HL-60 (cell line): ENCODE measurements around the gene TBC1D22A.

Experiments used
- DNase-seq, 2 experiments: peaks; one replicate each; pipeline ENCODE4 v3.0.0-alpha.2; 2010 to 2020; ENCODE audit warnings: low read depth in 1 of 2, low spot score in 1 of 2
- H3K27ac ChIP-seq: fragments of 250-450 bp; sonication (Bioruptor Pico); replicated peaks from 2 replicates; pipeline ENCODE4 v1.5.1; 2020; ENCODE audit warnings: mild to moderate bottlenecking, moderate library complexity
- H3K27me3 ChIP-seq: fragments of 250-450 bp; sonication (Bioruptor Pico); 2 replicates; pipeline ENCODE4 v1.5.1; 2021; ENCODE audit warnings: mild to moderate bottlenecking, moderate library complexity; ENCODE audit not compliant: insufficient read depth, poor library complexity, severe bottlenecking
- H3K4me3 ChIP-seq: replicated peaks from 2 replicates; pipeline ENCODE4 v1.5.1; 2011; ENCODE audit warnings: mild to moderate bottlenecking, control low read depth, low read length; ENCODE audit not compliant: insufficient read depth
- GABPA ChIP-seq: IDR thresholded peaks from 2 replicates; pipeline ENCODE4 v1.6.1; 2012; ENCODE audit warnings: low read depth
- POLR2AphosphoS5 ChIP-seq: IDR thresholded peaks from 2 replicates; pipeline ENCODE4 v1.6.1; 2012; ENCODE audit warnings: low read depth
- SPI1 ChIP-seq: IDR thresholded peaks from 2 replicates; pipeline ENCODE4 v1.6.1; 2012; ENCODE audit warnings: low read depth, mild to moderate bottlenecking, borderline replicate concordance
- TF ChIP-seq, protein P1 (sequence below): IDR thresholded peaks from one replicate; pipeline ENCODE4 v1.5.1; 2011; ENCODE audit warnings: low read length, control low read depth, inconsistent platforms; ENCODE audit not compliant: insufficient read depth
- TF ChIP-seq, protein P2 (sequence below): IDR thresholded peaks from 2 replicates; pipeline ENCODE4 v1.6.1; 2012; ENCODE audit warnings: low read depth; ENCODE audit not compliant: insufficient replicate concordance

TBC1D22A gene

DNA sequence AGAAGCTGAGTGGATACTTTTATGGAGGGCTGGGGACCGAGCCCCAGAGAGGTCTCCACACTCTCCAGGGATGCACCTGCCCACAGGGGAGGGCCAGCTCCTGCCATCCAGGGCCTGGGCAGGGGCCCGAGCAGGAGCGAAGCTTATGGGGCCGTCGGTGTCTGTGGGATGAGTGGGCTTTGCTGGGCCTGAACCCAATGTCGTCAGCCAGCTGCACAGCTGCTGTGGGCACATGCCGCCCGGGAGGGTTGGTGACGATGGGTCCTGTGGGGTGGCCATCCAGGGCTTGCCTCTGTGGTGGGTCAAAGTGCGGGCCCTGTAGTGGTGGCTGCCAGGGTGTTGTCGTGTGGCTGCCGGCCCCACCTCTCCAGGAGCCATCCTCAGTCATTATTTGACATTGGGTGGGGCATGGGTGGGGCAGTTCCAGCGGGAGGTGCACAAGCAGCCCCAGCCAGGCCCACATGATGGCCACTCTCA lies 447.1 kb downstream of the TBC1D22A start:
- no peak for TF ChIP-seq SPI1
- TF ChIP-seq, protein P1, sequence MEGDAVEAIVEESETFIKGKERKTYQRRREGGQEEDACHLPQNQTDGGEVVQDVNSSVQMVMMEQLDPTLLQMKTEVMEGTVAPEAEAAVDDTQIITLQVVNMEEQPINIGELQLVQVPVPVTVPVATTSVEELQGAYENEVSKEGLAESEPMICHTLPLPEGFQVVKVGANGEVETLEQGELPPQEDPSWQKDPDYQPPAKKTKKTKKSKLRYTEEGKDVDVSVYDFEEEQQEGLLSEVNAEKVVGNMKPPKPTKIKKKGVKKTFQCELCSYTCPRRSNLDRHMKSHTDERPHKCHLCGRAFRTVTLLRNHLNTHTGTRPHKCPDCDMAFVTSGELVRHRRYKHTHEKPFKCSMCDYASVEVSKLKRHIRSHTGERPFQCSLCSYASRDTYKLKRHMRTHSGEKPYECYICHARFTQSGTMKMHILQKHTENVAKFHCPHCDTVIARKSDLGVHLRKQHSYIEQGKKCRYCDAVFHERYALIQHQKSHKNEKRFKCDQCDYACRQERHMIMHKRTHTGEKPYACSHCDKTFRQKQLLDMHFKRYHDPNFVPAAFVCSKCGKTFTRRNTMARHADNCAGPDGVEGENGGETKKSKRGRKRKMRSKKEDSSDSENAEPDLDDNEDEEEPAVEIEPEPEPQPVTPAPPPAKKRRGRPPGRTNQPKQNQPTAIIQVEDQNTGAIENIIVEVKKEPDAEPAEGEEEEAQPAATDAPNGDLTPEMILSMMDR, result no peak
- no peak for TF ChIP-seq POLR2AphosphoS5
- TF ChIP-seq, protein P2, sequence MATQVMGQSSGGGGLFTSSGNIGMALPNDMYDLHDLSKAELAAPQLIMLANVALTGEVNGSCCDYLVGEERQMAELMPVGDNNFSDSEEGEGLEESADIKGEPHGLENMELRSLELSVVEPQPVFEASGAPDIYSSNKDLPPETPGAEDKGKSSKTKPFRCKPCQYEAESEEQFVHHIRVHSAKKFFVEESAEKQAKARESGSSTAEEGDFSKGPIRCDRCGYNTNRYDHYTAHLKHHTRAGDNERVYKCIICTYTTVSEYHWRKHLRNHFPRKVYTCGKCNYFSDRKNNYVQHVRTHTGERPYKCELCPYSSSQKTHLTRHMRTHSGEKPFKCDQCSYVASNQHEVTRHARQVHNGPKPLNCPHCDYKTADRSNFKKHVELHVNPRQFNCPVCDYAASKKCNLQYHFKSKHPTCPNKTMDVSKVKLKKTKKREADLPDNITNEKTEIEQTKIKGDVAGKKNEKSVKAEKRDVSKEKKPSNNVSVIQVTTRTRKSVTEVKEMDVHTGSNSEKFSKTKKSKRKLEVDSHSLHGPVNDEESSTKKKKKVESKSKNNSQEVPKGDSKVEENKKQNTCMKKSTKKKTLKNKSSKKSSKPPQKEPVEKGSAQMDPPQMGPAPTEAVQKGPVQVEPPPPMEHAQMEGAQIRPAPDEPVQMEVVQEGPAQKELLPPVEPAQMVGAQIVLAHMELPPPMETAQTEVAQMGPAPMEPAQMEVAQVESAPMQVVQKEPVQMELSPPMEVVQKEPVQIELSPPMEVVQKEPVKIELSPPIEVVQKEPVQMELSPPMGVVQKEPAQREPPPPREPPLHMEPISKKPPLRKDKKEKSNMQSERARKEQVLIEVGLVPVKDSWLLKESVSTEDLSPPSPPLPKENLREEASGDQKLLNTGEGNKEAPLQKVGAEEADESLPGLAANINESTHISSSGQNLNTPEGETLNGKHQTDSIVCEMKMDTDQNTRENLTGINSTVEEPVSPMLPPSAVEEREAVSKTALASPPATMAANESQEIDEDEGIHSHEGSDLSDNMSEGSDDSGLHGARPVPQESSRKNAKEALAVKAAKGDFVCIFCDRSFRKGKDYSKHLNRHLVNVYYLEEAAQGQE, result no peak
- TF ChIP-seq GABPA, result no peak

DNA sequence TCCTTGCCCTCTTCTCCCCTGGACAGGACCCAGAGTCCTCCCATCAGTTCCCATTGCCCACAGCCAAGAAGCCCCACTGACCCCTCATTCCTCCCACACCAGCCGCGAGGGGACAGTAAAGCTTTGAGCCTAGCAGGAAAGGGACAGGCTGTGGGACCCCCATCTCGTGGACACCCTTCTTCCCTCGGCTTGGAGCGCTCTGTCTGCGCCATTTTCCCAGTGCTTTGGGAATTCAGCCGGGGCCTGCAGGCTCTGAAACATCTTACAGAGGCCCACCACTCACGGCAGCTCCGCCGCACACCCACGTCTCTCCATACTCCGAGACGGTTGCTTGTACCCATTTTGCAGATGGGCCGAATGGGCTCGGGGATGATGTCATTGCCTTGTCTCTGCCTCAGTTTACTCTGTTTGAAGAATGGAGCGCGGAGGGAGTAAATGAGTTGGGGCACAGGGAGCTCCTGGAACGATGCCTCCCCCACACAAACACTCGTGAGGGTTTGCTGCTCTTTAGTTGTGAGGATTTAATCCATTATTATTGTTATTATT lies 447.7 kb downstream of the TBC1D22A start:
- Histone ChIP-seq H3K27ac (no peak overlapping the region), H3K4me3 (no peak overlapping the region), H3K27me3 (no peaks in the 10 kb centered on the region)
- TF ChIP-seq SPI1 (no peak), GABPA (no peak)
- no peak for DNase-seq

More for the DNA sequence above, 447.1 kb downstream of the TBC1D22A start:
- H3K27me3 ChIP-seq, result no peaks in the 10 kb centered on the region
- no peak overlapping the region for H3K27ac ChIP-seq
- DNase-seq, result no peak
- H3K4me3 ChIP-seq, result no peak overlapping the region

DNA sequence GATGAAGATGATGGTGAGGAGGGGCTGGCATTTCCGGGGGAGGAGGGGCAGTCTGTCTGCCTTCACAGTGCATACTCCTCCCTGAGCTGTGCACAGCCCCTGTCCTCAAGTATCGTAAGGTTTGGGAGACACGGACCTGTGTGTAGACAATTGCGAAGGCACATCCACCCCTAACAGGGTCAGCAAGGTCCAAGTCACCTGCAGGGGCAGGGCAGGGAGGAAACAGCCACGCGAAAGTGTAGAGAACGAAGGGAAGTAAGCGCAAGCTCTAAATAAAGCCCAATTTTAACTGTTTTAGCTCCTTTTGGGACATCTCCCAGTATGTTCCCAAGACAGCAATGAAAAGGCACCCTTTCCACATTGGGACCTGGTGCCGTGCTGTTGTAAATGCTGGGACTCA lies 448.2 kb downstream of the TBC1D22A start:
- no peak for DNase-seq
- TF ChIP-seq, protein P2, result no peak
- TF ChIP-seq, protein P1, result no peak
- TF ChIP-seq SPI1, result no peak
- TF ChIP-seq POLR2AphosphoS5, result no peak
- TF ChIP-seq GABPA, result no peak
- H3K27me3 ChIP-seq, result no peaks in the 10 kb centered on the region
- H3K4me3 ChIP-seq, result no peak overlapping the region
- H3K27ac ChIP-seq, result no peak overlapping the region

DNA sequence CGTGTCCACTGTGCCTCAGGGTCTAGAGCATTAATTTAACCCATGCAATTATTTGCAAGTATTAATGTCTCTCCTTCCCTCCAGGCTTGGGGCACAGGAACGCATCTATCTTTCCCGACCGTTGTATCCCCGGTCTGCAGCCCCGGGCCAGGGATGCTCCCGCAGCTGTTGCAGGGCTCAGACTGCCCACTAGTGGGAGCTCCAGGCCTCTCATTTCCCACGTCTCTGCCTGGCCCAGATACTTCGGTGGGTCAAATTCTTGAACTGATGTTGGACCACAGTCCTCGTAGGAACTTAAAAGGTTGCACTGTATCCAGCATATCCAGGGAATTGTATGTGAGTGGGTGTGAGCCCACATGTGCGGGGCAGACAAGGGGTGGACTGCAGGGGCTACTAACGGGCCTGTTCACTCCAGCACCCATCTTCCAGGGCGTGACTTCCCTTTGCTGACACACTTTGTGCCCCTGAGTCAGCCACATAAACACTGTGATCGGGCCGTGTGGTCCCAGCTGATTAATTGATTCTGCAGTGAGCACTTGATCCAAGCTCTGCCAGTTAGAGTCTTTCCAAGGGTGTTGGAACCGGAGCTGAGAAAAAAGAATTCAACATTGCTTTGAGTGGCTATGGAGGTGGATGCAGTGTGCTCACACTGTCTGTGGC lies 451.3 kb downstream of the TBC1D22A start:
- Histone ChIP-seq H3K4me3 (no peak overlapping the region), H3K27ac (no peak overlapping the region), H3K27me3 (no peaks in the 10 kb centered on the region)
- DNase-seq, result peak in 1 of 2 experiments; percentile 46
- TF ChIP-seq POLR2AphosphoS5 (no peak), SPI1 (no peak), GABPA (no peak)
- TF ChIP-seq, protein P2, result no peak
- TF ChIP-seq, protein P1, result peak; percentile 80
